ENCODE data around the gene CMIP.

GRCh38 chr16:81494888-81495287 is 50.3 kb downstream of the CMIP start:
- TF ChIP-seq CTCF (IDR thresholded peaks at IDR 0.05) = no peak
- TF ChIP-seq POLR2A (IDR thresholded peaks at IDR 0.05; ENCODE audit: low read depth) = no peak
- no peak for TF ChIP-seq EP300 (IDR thresholded peaks at IDR 0.05)
- no peak for TF ChIP-seq POLR2AphosphoS5 (IDR thresholded peaks at IDR 0.05)

All from esophagus muscularis mucosa (tissue), 4 donors.